ENCODE measurements around the gene HDGFL1. TPM values are rescaled to one million over a fixed set of nuclear protein-coding genes. Genes with fewer than 3 reads are reported as not detected.

HDGFL1 gene
- total and polyA plus RNA-seq, 7 donors, result not detected

DNA sequence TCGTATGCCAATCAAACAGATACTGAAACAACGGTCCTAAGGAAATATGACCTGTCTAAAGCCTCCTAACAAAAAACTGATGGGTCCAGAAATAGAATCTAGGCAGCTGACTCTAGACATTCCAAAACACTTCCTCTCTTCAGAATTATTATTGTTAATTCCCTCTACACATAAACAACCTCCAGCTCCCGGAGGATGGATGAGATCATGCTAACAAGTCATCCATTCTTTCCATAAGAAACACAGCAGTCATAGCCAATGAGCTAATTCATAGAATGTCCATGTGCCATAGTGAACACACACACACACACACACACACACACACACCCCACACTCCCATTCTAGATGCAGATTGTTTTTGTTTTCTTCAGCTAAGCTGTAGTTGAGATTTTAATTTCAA, 44.3 kb downstream of the HDGFL1 start:
- intact Hi-C loops (cut with DNase I), result no loop called here
- no peak for TF ChIP-seq CTCF (IDR thresholded peaks at IDR 0.05)
- H3K36me3 ChIP-seq (ENCODE audit: insufficient read depth in 1 of 2, low read depth in 1 of 2), result no peaks in the 10 kb centered on the region
- 6 to 17% (median 10%) methylated on average over 3 of the region's 3 CpGs for WGBS, 3 donors
- no peak overlapping the region for H3K27ac ChIP-seq
- H3K9me3 ChIP-seq, result no peaks in the 10 kb centered on the region
- H3K4me3 ChIP-seq, result no peak overlapping the region
- H3K27me3 ChIP-seq (ENCODE audit: insufficient read depth in 3 of 3, low read length in 2 of 3), result no peaks in the 10 kb centered on the region
- H3K4me1 ChIP-seq, result peaks cover 5% of the 10 kb centered on the region
- ATAC-seq, result no peak
- DNase-seq, result no peak

DNA sequence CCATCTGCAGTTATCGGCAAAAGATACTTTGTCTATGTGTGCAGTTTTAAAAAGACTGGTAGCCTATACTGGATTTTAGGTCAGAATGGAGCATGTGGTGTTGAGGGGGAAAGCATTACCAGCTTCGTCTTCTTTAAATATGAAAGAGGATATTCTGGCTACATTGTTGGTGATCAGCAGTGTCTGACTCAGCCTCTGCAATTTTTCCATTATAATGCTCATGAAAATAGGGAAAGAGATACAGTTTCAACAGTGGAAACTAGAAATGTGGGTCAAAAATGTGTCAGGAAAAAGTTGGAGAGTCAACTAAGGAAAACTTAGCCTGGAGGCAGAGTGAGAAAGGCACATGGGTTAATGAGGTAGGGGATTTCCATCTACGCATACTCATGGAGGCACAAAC, 45.2 kb downstream of the HDGFL1 start:
- no peak for ATAC-seq
- Histone ChIP-seq H3K4me3 (no peak overlapping the region), H3K27me3 (ENCODE audit: insufficient read depth in 3 of 3, low read length in 2 of 3) (no peaks in the 10 kb centered on the region), H3K4me1 (peaks cover 5% of the 10 kb centered on the region), H3K9me3 (no peaks in the 10 kb centered on the region), H3K36me3 (ENCODE audit: insufficient read depth in 1 of 2, low read depth in 1 of 2) (no peaks in the 10 kb centered on the region), H3K27ac (no peak overlapping the region)
- TF ChIP-seq CTCF (IDR thresholded peaks at IDR 0.05), result no peak
- 43 to 82% (median 70%) methylated on average over 3 of the region's 3 CpGs for WGBS, 3 donors
- no peak for DNase-seq
- intact Hi-C loops (cut with DNase I), result no loop called here

DNA sequence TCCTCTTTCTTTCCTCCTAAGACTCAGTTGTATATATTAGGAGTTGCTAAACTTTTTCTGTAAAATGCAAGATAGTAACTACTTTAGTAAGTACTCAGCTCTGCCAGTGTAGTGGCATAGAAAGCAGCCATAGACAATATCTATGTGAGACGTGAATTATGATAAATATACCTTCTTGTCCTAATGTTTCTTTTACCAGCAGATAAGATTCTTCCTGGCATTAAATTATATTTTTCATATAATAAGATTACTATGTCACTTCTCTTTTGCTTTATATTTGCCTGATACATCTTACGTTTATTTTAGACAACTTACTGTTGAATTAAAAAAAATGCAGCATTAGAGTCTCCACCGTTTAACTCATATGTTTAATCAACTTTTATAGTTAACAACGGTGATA, 51.7 kb downstream of the HDGFL1 start:
- Histone ChIP-seq H3K27me3 (ENCODE audit: insufficient read depth in 3 of 3, low read length in 2 of 3) (no peaks in the 10 kb centered on the region), H3K36me3 (ENCODE audit: insufficient read depth in 1 of 2, low read depth in 1 of 2) (no peaks in the 10 kb centered on the region), H3K4me1 (no peaks in the 10 kb centered on the region), H3K27ac (no peak overlapping the region), H3K9me3 (no peaks in the 10 kb centered on the region), H3K4me3 (no peak overlapping the region)
- DNase-seq, result no peak
- intact Hi-C loops (cut with DNase I), result no loop called here
- WGBS, 3 donors, result 60 to 68% (median 62%) methylated on average over 4 of the region's 4 CpGs
- ATAC-seq, result no peak
- TF ChIP-seq CTCF (IDR thresholded peaks at IDR 0.05), result no peak
